ENCODE data around the gene PWP2.
"Not testable (repeated sequence)": the region's sequence is repeated elsewhere in the genome, so short reads cannot be mapped to it uniquely, and the experiment has no call there.

PWP2 gene

DNA sequence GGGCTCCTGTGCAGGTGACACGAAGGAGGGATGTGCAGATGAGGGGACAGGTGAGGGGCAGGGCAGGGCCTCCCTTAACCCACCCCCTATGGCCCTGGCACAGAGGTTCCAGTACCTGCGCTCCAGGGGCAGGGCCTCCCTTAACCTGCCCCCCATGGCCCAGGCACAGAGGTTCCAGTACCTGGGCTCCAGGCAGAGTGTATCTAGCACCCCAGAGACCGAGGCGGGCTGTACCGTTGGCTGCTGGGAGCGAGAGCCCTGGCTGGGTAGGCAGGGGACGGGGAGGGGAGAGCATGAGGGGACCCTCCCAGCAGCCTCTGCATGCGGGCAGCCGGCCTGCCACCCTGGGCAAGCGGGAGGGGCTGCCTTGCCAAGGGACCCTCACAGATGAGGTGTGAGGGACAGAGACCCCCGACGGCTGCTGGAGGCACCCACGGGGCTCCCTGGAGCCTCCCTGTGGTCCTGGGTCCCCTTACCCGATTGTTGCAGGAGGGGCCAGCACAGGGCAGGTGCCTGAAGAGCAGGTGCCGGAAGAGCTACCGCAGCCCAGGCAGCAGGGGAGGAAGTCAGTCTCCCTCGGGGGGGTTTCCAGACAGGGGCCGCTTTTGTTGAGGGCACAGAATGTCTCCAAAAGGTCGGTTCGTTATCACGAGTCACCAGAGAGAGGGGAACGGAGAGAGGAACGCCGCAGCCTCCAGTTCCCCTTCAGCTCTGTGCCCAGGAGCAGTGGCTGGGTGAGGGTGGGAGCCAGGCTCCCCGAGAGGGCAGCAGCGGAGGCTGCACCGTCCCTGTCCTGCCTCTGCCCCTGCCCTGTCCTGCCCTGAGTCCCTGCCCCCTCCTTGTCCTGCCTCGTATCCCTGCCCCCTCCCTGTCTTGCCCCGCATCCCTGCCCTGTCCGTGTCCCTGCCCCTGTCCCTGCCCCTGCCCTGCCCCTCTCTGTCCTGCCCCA, 52.4 kb downstream of the PWP2 start:
- not testable (repeated sequence) for H3K27me3 ChIP-seq (ENCODE audit: control insufficient read depth, insufficient read depth, low read length); H3K4me3 ChIP-seq (ENCODE audit: low read depth, low read length); H3K36me3 ChIP-seq (ENCODE audit: control insufficient read depth, insufficient read depth, low read length); H3K9me3 ChIP-seq (ENCODE audit: control insufficient read depth, insufficient read depth, low read length); H3K9ac ChIP-seq (ENCODE audit: low read depth, low read length); H3K4me1 ChIP-seq (ENCODE audit: control insufficient read depth, insufficient read depth, low read length)

DNA sequence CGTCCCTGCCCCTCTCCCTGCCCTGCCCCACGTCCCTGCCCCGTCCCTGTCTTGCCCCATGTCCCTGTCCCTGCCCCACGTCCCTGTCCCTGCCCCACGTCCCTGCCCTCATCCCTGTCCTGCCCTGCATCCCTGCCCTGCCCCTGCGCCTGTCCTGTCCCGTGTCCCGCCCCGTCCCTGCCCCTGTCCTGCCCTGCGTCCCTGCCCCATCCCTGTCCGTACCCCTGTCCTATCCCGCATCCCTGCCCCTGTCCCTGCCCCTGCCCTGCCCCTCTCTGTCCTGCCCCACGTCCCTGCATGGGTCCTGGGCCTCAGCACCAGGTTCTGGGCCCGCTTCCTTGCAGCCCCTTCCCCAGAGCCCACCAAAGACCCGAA, 53.1 kb downstream of the PWP2 start:
- not testable (repeated sequence) for H3K4me1 ChIP-seq (ENCODE audit: control insufficient read depth, insufficient read depth, low read length); H3K9ac ChIP-seq (ENCODE audit: low read depth, low read length); H3K27me3 ChIP-seq (ENCODE audit: control insufficient read depth, insufficient read depth, low read length); H3K9me3 ChIP-seq (ENCODE audit: control insufficient read depth, insufficient read depth, low read length); H3K4me3 ChIP-seq (ENCODE audit: low read depth, low read length); H3K36me3 ChIP-seq (ENCODE audit: control insufficient read depth, insufficient read depth, low read length)

DNA sequence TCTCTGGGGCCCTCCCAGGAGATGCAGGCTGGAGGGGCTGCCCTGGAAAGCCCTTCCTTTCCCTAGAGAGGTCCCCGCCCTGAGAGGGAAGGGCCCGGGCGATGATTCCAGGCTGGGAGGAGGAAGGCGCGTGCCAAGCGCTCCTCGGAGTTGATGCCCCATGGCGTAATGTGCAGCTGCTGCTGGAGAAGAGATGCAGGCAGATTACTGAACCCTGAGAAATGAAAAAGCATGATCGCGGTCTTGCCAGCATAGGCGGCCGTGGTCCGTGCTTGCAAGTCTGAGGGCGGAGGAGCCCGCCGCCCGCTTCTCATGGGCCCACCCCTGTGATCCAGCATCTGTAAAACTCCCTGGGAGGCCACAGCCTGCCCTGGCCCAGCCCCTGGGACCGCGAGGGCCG, 53.6 kb downstream of the PWP2 start:
- not testable (repeated sequence) for H3K27me3 ChIP-seq (ENCODE audit: control insufficient read depth, insufficient read depth, low read length); H3K9ac ChIP-seq (ENCODE audit: low read depth, low read length); H3K9me3 ChIP-seq (ENCODE audit: control insufficient read depth, insufficient read depth, low read length); H3K36me3 ChIP-seq (ENCODE audit: control insufficient read depth, insufficient read depth, low read length); H3K4me1 ChIP-seq (ENCODE audit: control insufficient read depth, insufficient read depth, low read length); H3K4me3 ChIP-seq (ENCODE audit: low read depth, low read length)

- not testable (repeated sequence) for H3K9ac ChIP-seq (ENCODE audit: low read depth, low read length); H3K4me3 ChIP-seq (ENCODE audit: low read depth, low read length); H3K36me3 ChIP-seq (ENCODE audit: control insufficient read depth, insufficient read depth, low read length); H3K9me3 ChIP-seq (ENCODE audit: control insufficient read depth, insufficient read depth, low read length); H3K4me1 ChIP-seq (ENCODE audit: control insufficient read depth, insufficient read depth, low read length); H3K27me3 ChIP-seq (ENCODE audit: control insufficient read depth, insufficient read depth, low read length)
Measured at GRCh38 chr21:44163167-44163653, 56.0 kb downstream of the PWP2 start.

- H3K9ac ChIP-seq (ENCODE audit: low read depth, low read length); H3K4me3 ChIP-seq (ENCODE audit: low read depth, low read length); H3K4me1 ChIP-seq (ENCODE audit: control insufficient read depth, insufficient read depth, low read length); H3K27me3 ChIP-seq (ENCODE audit: control insufficient read depth, insufficient read depth, low read length); H3K9me3 ChIP-seq (ENCODE audit: control insufficient read depth, insufficient read depth, low read length); H3K36me3 ChIP-seq (ENCODE audit: control insufficient read depth, insufficient read depth, low read length): not testable (repeated sequence)
Measured at GRCh38 chr21:44165933-44166332, 58.7 kb downstream of the PWP2 start.

DNA sequence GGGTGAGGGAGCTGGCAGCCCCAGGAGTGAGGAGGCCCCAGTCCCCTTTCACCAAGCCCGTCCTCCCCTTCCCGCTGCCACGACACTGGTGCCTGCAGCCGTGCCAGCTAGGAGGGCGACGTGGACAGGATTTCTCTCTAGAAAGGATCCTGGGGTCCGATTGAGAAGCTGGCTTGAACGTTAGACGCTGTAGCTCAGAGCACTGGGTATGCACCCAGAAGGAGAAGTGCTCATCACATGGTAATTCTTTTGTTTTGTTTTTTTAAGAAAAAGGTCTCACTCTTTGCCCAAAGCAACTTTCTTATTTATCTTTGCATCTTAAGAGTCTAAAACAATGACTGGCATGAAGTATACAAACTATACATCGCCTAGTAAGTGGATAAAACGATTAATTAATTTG, 60.3 kb downstream of the PWP2 start:
- H3K9ac ChIP-seq (ENCODE audit: low read depth, low read length); H3K4me1 ChIP-seq (ENCODE audit: control insufficient read depth, insufficient read depth, low read length); H3K4me3 ChIP-seq (ENCODE audit: low read depth, low read length); H3K9me3 ChIP-seq (ENCODE audit: control insufficient read depth, insufficient read depth, low read length); H3K27me3 ChIP-seq (ENCODE audit: control insufficient read depth, insufficient read depth, low read length); H3K36me3 ChIP-seq (ENCODE audit: control insufficient read depth, insufficient read depth, low read length): not testable (repeated sequence)

DNA sequence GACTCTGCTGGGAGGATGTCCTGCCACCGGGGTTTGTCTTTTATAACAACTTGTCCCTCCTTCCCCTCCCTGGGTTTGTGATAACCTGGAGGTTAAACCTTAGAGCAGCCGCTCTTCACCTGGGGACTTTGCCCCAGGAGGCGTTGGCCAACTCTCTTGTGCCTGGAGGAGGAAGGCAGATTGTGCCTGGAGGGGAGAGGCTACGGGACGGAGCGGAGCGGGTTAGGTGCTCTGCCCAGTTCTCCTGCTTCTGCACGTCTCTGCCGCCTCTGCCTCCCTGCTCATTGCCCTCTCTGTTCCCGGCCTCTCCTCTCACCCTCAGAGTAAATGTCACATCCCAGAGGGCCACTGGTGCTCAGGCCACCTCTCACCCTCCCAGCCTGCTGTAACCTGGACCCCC, 63.1 kb downstream of the PWP2 start:
- H3K9me3 ChIP-seq (ENCODE audit: control insufficient read depth, insufficient read depth, low read length); H3K9ac ChIP-seq (ENCODE audit: low read depth, low read length); H3K36me3 ChIP-seq (ENCODE audit: control insufficient read depth, insufficient read depth, low read length); H3K27me3 ChIP-seq (ENCODE audit: control insufficient read depth, insufficient read depth, low read length); H3K4me1 ChIP-seq (ENCODE audit: control insufficient read depth, insufficient read depth, low read length); H3K4me3 ChIP-seq (ENCODE audit: low read depth, low read length): not testable (repeated sequence)

- H3K9ac ChIP-seq (ENCODE audit: low read depth, low read length); H3K27me3 ChIP-seq (ENCODE audit: control insufficient read depth, insufficient read depth, low read length); H3K4me1 ChIP-seq (ENCODE audit: control insufficient read depth, insufficient read depth, low read length); H3K4me3 ChIP-seq (ENCODE audit: low read depth, low read length); H3K36me3 ChIP-seq (ENCODE audit: control insufficient read depth, insufficient read depth, low read length); H3K9me3 ChIP-seq (ENCODE audit: control insufficient read depth, insufficient read depth, low read length): not testable (repeated sequence)
Measured at GRCh38 chr21:44170863-44171262, 63.7 kb downstream of the PWP2 start.

DNA sequence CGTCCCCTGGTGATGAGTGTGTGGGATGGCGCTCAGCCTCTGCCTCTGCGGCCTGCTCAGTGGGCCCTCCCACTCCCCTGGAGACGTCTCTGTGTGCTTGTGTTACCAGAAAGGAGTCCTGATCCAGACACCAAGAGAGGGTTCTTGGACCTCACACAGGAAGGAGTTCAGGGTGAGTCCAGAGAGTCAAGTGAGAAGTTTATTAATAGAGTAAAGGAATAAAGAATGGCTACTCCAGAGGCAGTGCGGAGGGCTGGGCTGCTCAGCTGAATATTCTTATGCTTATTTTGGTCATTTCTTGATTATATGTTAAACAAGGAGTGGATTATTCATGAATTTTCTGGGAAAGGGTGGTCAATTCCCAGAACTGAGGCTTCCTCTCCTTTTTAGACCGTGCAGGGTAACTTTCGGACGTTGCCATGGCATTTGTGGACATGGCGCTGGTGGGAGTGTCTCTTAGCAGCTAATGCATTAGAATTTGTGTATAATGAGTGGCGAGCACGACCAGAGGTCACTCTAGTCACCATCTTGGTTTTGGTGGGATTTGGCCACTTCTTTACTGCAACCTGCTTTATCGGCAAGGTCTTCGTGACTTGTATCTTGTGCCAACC, 64.9 kb downstream of the PWP2 start:
- H3K4me3 ChIP-seq (ENCODE audit: low read depth, low read length); H3K9me3 ChIP-seq (ENCODE audit: control insufficient read depth, insufficient read depth, low read length); H3K27me3 ChIP-seq (ENCODE audit: control insufficient read depth, insufficient read depth, low read length); H3K9ac ChIP-seq (ENCODE audit: low read depth, low read length); H3K4me1 ChIP-seq (ENCODE audit: control insufficient read depth, insufficient read depth, low read length); H3K36me3 ChIP-seq (ENCODE audit: control insufficient read depth, insufficient read depth, low read length): not testable (repeated sequence)

- H3K27me3 ChIP-seq (ENCODE audit: control insufficient read depth, insufficient read depth, low read length); H3K9ac ChIP-seq (ENCODE audit: low read depth, low read length); H3K36me3 ChIP-seq (ENCODE audit: control insufficient read depth, insufficient read depth, low read length); H3K4me1 ChIP-seq (ENCODE audit: control insufficient read depth, insufficient read depth, low read length); H3K9me3 ChIP-seq (ENCODE audit: control insufficient read depth, insufficient read depth, low read length); H3K4me3 ChIP-seq (ENCODE audit: low read depth, low read length): not testable (repeated sequence)
Measured at GRCh38 chr21:44172741-44173140, 65.5 kb downstream of the PWP2 start.

- not testable (repeated sequence) for H3K4me3 ChIP-seq (ENCODE audit: low read depth, low read length); H3K27me3 ChIP-seq (ENCODE audit: control insufficient read depth, insufficient read depth, low read length); H3K36me3 ChIP-seq (ENCODE audit: control insufficient read depth, insufficient read depth, low read length); H3K4me1 ChIP-seq (ENCODE audit: control insufficient read depth, insufficient read depth, low read length); H3K9me3 ChIP-seq (ENCODE audit: control insufficient read depth, insufficient read depth, low read length); H3K9ac ChIP-seq (ENCODE audit: low read depth, low read length)
Measured at GRCh38 chr21:44175189-44175588, 68.0 kb downstream of the PWP2 start.

DNA sequence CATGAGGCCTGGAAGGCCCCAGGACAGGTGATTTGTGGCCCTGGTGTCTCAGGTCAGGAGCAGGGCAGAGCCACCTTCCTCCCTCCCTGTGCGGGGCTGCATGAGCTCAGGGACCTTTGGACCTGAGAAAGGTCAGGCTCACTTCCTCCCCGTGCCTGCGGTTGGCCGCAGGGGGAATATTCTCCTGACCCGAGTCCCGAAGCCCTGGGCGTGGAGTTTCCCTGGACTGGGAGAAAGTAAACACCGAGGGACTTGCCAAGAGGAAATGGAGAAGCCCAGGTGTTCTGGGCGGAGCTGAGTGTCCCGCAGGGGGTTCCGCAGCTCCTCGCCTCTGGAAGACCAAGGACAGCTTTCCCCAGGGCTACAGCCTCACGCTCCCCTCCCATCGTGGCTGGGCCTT, 68.9 kb downstream of the PWP2 start:
- not testable (repeated sequence) for H3K4me1 ChIP-seq (ENCODE audit: control insufficient read depth, insufficient read depth, low read length); H3K36me3 ChIP-seq (ENCODE audit: control insufficient read depth, insufficient read depth, low read length); H3K9ac ChIP-seq (ENCODE audit: low read depth, low read length); H3K4me3 ChIP-seq (ENCODE audit: low read depth, low read length); H3K27me3 ChIP-seq (ENCODE audit: control insufficient read depth, insufficient read depth, low read length); H3K9me3 ChIP-seq (ENCODE audit: control insufficient read depth, insufficient read depth, low read length)

Measured in iPS-15b (cell line).